ENCODE measurements around the gene KCTD16. TPM values are rescaled to one million over a fixed set of nuclear protein-coding genes. Genes with fewer than 3 reads are reported as not detected.

Gene KCTD16
- total and polyA plus RNA-seq, 2 donors (not counting 1 experiment from before 2014, with no cell fraction given), result not detected

GRCh38 chr5:144141585-144141984 lies 29.1 kb upstream of the KCTD16 start:
- H3K4me3 ChIP-seq (ENCODE audit: control extremely low read depth in 1 of 5, extremely low read depth in 1 of 5, insufficient read depth in 1 of 5, low read depth in 2 of 5, low read length in 4 of 5), result no peak overlapping the region
- ChIA-PET CTCF (interaction anchor here (0.9 to 2.0 kb wide), 2 partner anchors 1219 to 1221 kb away, joined by 3 to 9 read pairs; no protein-coding TSS in a partner anchor), POLR2A (no interaction called here)
- H3K79me2 ChIP-seq (ENCODE audit: control insufficient read depth, insufficient read depth, low read length), result no peaks in the 10 kb centered on the region
- H3K4me3 Mint-ChIP-seq, result no peak overlapping the region
- no peak for DNase-seq
- peak overlapping the region; percentile 61 for H2AFZ ChIP-seq (ENCODE audit: insufficient read depth, low read depth, low read length, poor library complexity, severe bottlenecking)
- 86% methylated on average over 2 of the region's 2 CpGs for WGBS (ENCODE audit: insufficient coverage)
- TF ChIP-seq EZH2 (IDR thresholded peaks at IDR 0.05; ENCODE audit: borderline replicate concordance, insufficient read depth, low read depth, low read length, poor library complexity, severe bottlenecking), result no peak
- no peak for TF ChIP-seq CTCF (IDR thresholded peaks at IDR 0.05)
- no peaks in the 10 kb centered on the region for H3K27me3 ChIP-seq (replicated peaks in 1 of 4; ENCODE audit: control extremely low read depth in 1 of 4, control insufficient read depth in 3 of 4, insufficient read depth in 4 of 4, low read length in 3 of 4)
- H4K20me1 ChIP-seq (ENCODE audit: control insufficient read depth, insufficient read depth, low read length, poor library complexity, severe bottlenecking), result no peaks in the 10 kb centered on the region
- H3K9ac ChIP-seq (ENCODE audit: low read length), result no peak overlapping the region
- no peak overlapping the region for H3K27ac Mint-ChIP-seq
- peaks cover 12 to 13% of the 10 kb centered on the region in 2 donors for H3K4me1 ChIP-seq (ENCODE audit: control insufficient read depth in 2 of 2, insufficient read depth in 2 of 2, low read length in 2 of 2)
- no peaks in the 10 kb centered on the region for H3K9me3 ChIP-seq (ENCODE audit: control extremely low read depth in 1 of 3, control insufficient read depth in 2 of 3, insufficient read depth in 1 of 3, low read length in 2 of 3)
- no peaks in the 10 kb centered on the region for H3K36me3 ChIP-seq (replicated peaks in 1 of 2; ENCODE audit: control extremely low read depth in 1 of 2, control insufficient read depth in 1 of 2, extremely low read depth in 1 of 2, insufficient read depth in 2 of 2, low read length in 1 of 2)
- no peaks in the 10 kb centered on the region for H3K9me3 Mint-ChIP-seq (ENCODE audit: insufficient read depth)
- no peak overlapping the region for H3K27ac ChIP-seq (ENCODE audit: low read length in 2 of 2)
- peaks cover 16% of the 10 kb centered on the region for H3K4me1 Mint-ChIP-seq
- peaks cover 9% of the 10 kb centered on the region for H3K27me3 Mint-ChIP-seq
- ATAC-seq (ENCODE audit: low read depth), result no peak
- H3K4me2 ChIP-seq (replicated peaks; ENCODE audit: low read depth, low read length, poor library complexity, severe bottlenecking), result peak overlapping the region; percentile 46
- intact Hi-C loops (cut with micrococcal nuclease), result no loop called here

DNA sequence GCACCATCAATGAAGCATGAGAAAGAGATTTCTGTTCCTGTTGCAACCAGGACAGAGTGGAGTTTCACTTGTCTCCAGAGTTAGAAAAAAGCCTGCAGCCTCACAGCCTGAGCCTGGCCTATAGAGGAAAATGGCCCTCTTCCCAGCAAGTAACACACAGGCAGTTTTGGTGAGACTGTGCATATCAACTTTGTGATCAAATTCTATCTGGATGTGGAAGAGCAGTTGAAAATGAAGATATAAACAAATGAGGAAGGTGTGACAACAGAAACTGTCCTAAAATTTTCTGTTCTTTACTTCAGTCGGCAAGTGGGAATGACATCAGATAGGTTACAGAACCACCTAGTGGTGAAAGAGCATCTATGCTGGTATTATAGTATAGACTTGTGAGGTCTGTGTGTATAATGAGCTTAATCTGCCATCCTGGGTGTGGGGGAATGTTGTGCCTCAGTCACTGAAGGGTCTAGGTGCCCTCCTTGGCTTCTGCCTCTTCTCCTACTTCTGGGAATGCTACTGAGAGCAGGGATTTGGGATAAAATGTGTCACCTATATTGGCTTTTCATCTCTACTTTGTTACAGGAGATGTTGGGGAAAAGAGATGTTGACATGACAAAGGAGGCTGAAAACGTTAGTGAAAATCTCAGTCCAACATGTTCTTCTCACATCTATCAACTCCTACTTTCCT lies 28.4 kb upstream of the KCTD16 start:
- ChIA-PET CTCF (interaction anchor here (0.8 to 2.0 kb wide), 5 partner anchors 10 to 1219 kb away, joined by 3 to 9 read pairs (median 4); no protein-coding TSS in a partner anchor), POLR2A (no interaction called here)
- no peak overlapping the region for H3K9ac ChIP-seq (ENCODE audit: low read length)
- H3K4me1 ChIP-seq (ENCODE audit: control insufficient read depth in 2 of 2, insufficient read depth in 2 of 2, low read length in 2 of 2), result peaks cover 12 to 13% of the 10 kb centered on the region in 2 donors
- H3K79me2 ChIP-seq (ENCODE audit: control insufficient read depth, insufficient read depth, low read length), result no peaks in the 10 kb centered on the region
- Mint-ChIP-seq H3K9me3 (ENCODE audit: insufficient read depth) (no peaks in the 10 kb centered on the region), H3K4me1 (peaks cover 16% of the 10 kb centered on the region), H3K27me3 (peaks cover 12% of the 10 kb centered on the region), H3K4me3 (peak overlapping the region; percentile 30), H3K27ac (peak overlapping the region; percentile 70)
- H4K20me1 ChIP-seq (ENCODE audit: control insufficient read depth, insufficient read depth, low read length, poor library complexity, severe bottlenecking), result no peaks in the 10 kb centered on the region
- no peak overlapping the region for H3K4me3 ChIP-seq (ENCODE audit: control extremely low read depth in 1 of 5, extremely low read depth in 1 of 5, insufficient read depth in 1 of 5, low read depth in 2 of 5, low read length in 4 of 5)
- peak; percentile 88 for ATAC-seq (ENCODE audit: low read depth)
- DNase-seq, result peak; percentile 57
- H2AFZ ChIP-seq (ENCODE audit: insufficient read depth, low read depth, low read length, poor library complexity, severe bottlenecking), result peak overlapping the region; percentile 61
- peak overlapping the region; percentile 46 for H3K4me2 ChIP-seq (replicated peaks; ENCODE audit: low read depth, low read length, poor library complexity, severe bottlenecking)
- no peaks in the 10 kb centered on the region for H3K27me3 ChIP-seq (replicated peaks in 1 of 4; ENCODE audit: control extremely low read depth in 1 of 4, control insufficient read depth in 3 of 4, insufficient read depth in 4 of 4, low read length in 3 of 4)
- no peaks in the 10 kb centered on the region for H3K9me3 ChIP-seq (ENCODE audit: control extremely low read depth in 1 of 3, control insufficient read depth in 2 of 3, insufficient read depth in 1 of 3, low read length in 2 of 3)
- no peak for TF ChIP-seq EZH2 (IDR thresholded peaks at IDR 0.05; ENCODE audit: borderline replicate concordance, insufficient read depth, low read depth, low read length, poor library complexity, severe bottlenecking)
- peak; percentile 67 for TF ChIP-seq CTCF (IDR thresholded peaks at IDR 0.05)
- intact Hi-C loops (cut with micrococcal nuclease), result loop anchor here (1.0 kb wide), 1 partner anchor 1220 kb away; no protein-coding TSS in a partner anchor
- WGBS (ENCODE audit: insufficient coverage), result 0% methylated on average over 1 of the region's 2 CpGs
- H3K36me3 ChIP-seq (replicated peaks in 1 of 2; ENCODE audit: control extremely low read depth in 1 of 2, control insufficient read depth in 1 of 2, extremely low read depth in 1 of 2, insufficient read depth in 2 of 2, low read length in 1 of 2), result no peaks in the 10 kb centered on the region
- H3K27ac ChIP-seq (ENCODE audit: low read length in 2 of 2), result no peak overlapping the region
